Activated gamma-delta T cell treated with Interleukin-2 at 50 U/mL for 16 hours (primary cell): Measurements from ENCODE around the gene ADGRG1.
"Not testable (repeated sequence)": the region's sequence is repeated elsewhere in the genome, so short reads cannot be mapped to it uniquely, and the experiment has no call there.

ENCODE experiments used
- DNase-seq: peaks from one replicate; pipeline ENCODE4 v3.0.0-alpha.2; 2020

The ADGRG1 gene

DNA sequence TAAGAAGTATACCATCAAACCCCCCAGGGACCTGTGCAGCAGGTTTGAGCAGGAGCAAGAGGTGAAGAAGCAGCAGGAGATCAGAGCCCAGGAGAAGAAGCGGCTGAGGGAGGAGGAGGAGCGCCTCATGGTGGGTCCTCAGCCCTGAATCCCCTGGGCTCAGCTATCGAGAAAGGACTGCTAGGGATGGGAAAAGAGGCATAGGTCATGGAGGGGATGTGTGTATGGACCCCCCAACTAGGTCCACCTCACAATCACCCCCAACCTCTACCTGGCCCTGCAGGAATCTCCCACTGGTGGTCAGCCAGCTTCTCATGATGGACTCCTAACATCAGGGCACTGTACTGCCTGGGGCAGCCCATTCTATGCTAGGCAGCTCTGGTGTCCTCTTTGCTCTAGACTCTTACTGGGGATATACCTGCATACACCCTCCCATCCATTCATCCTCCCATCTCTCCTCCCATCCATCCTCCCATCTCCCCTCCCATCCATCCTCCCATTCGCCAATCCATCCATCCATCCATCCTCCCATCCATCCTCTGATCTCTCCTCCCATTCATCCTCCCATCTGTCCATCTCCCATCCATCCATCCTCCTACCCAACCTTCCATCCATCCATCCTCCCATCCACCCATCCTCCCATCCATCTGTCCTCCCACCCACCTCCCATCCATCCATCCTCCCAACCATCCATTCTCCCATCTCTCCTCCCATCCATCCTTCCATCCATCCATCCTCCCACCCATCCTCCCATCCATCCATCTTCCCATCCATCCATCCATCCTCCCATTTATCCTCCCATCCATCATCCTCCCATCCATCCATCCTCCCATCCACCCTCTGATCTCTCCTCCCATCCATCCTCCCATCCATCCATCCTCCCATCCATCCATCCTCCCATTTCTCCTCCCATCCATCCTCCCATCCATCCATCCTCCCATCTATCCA, 76.7 kb downstream of the ADGRG1 start:
- no peak for DNase-seq

GRCh38 chr16:57706717-57707116, 78.3 kb downstream of the ADGRG1 start:
- no peak for DNase-seq

- DNase-seq, result no peak
Measured at GRCh38 chr16:57707331-57707730, 78.9 kb downstream of the ADGRG1 start.

GRCh38 chr16:57708168-57708567, 79.7 kb downstream of the ADGRG1 start:
- DNase-seq, result no peak

GRCh38 chr16:57709663-57710062, 81.2 kb downstream of the ADGRG1 start:
- no peak for DNase-seq

- no peak for DNase-seq
Measured at GRCh38 chr16:57711346-57711745, 82.9 kb downstream of the ADGRG1 start.

GRCh38 chr16:57711993-57712392, 83.6 kb downstream of the ADGRG1 start:
- DNase-seq, result no peak

GRCh38 chr16:57712569-57712968, 84.1 kb downstream of the ADGRG1 start:
- DNase-seq, result not testable (repeated sequence)

DNA sequence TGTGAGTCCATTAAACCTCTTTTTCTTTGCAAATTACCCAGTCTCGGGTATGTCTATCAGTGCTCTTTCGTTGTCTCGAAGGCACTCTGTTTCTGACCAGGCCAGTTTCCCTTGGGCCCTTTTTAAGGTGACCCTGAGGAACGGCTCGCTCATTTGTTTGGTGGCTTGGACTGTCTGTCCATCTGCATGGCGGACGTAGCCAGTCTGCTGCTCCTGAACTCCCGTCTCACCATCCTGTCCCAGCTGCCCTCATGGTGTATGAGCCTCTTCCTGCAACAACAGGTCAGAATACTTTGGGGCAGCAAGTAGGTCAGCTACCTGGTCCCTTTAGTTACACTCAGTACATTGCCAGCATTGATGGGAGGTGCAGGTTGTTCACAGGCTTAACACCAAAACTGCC, 85.2 kb downstream of the ADGRG1 start:
- DNase-seq, result no peak

DNA sequence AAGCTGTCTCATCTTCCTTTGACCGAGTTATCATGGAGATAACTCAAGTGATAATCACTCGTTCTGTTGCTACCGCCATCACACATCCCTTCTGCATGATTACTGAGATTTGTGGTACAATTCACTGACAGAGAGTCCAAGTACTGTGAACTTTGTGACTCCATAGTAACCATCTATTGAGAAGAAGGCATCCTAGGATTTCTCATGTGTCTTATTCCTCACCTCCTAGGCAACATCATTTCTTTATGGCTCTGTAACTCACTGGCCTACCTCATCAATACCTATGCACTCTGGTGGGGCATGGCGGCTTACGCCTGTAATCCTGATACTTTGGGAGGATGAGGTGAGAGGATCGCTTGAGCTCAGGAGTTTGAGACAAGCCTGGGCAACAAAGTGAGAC, 85.6 kb downstream of the ADGRG1 start:
- DNase-seq, result no peak
